Measurements from ENCODE around the gene ZNF628.

ZNF628 gene

GRCh38 chr19:55508120-55508519, 31.7 kb downstream of the ZNF628 start:
- Histone ChIP-seq H3K4me1 (peaks cover 0 to 13% (median 4%) of the 10 kb centered on the region in 4 donors), H3K9me3 (no peaks in the 10 kb centered on the region), H3K27ac (no peak overlapping the region), H3K36me3 (no peaks in the 10 kb centered on the region), H3K4me3 (no peak overlapping the region), H3K27me3 (peaks cover 0 to 18% of the 10 kb centered on the region in 2 donors)
- intact Hi-C loops (cut with DNase I; ENCODE audit: low total_unique reads), result no loop called here
- no peak for DNase-seq
- no peak for TF ChIP-seq CTCF (IDR thresholded peaks at IDR 0.05)

- intact Hi-C loops (cut with DNase I; ENCODE audit: low total_unique reads), result loop anchor here (2.0 to 5.0 kb wide), 2 partner anchors 90 to 105 kb away; partner anchors contain the start of gene ZNF784
- peak; percentile 90 to 94 for DNase-seq
- peak; percentile 80 to 94 for TF ChIP-seq CTCF (IDR thresholded peaks at IDR 0.05)
- H3K27ac ChIP-seq, result peak overlapping the region; percentile 66 to 73
- H3K4me3 ChIP-seq, result peak overlapping the region; percentile 34 to 55
- peaks cover 0 to 19% of the 10 kb centered on the region in 2 donors for H3K27me3 ChIP-seq
- peaks cover 0 to 10% (median 5%) of the 10 kb centered on the region in 4 donors for H3K4me1 ChIP-seq
- H3K36me3 ChIP-seq, result no peaks in the 10 kb centered on the region
- no peaks in the 10 kb centered on the region for H3K9me3 ChIP-seq
Observed at GRCh38 chr19:55516878-55517620, 40.6 kb downstream of the ZNF628 start.

GRCh38 chr19:55519451-55520311, 43.3 kb downstream of the ZNF628 start:
- Histone ChIP-seq H3K27ac (no peak overlapping the region), H3K9me3 (no peaks in the 10 kb centered on the region), H3K4me3 (no peak overlapping the region), H3K36me3 (no peaks in the 10 kb centered on the region), H3K27me3 (peaks cover 0 to 37% of the 10 kb centered on the region in 2 donors), H3K4me1 (peaks cover 0 to 10% (median 5%) of the 10 kb centered on the region in 4 donors)
- DNase-seq, result no peak
- intact Hi-C loops (cut with DNase I; ENCODE audit: low total_unique reads), result loop anchor here (5.0 kb wide), 1 partner anchor 103 kb away; the partner anchor contains the start of gene ZNF784
- TF ChIP-seq CTCF (IDR thresholded peaks at IDR 0.05), result no peak

- peaks cover 0 to 48% of the 10 kb centered on the region in 2 donors for H3K27me3 ChIP-seq
- no peak for DNase-seq
- intact Hi-C loops (cut with DNase I; ENCODE audit: low total_unique reads), result no loop called here
- no peak overlapping the region for H3K27ac ChIP-seq
- H3K9me3 ChIP-seq, result no peaks in the 10 kb centered on the region
- peaks cover 0 to 10% (median 5%) of the 10 kb centered on the region in 4 donors for H3K4me1 ChIP-seq
- no peak overlapping the region for H3K4me3 ChIP-seq
- H3K36me3 ChIP-seq, result no peaks in the 10 kb centered on the region
- no peak for TF ChIP-seq CTCF (IDR thresholded peaks at IDR 0.05)
Observed at GRCh38 chr19:55520691-55521292, 44.4 kb downstream of the ZNF628 start.

- Histone ChIP-seq H3K27me3 (peaks cover 0 to 73% of the 10 kb centered on the region in 2 donors), H3K4me3 (no peak overlapping the region), H3K27ac (no peak overlapping the region), H3K9me3 (no peaks in the 10 kb centered on the region), H3K36me3 (no peaks in the 10 kb centered on the region), H3K4me1 (peaks cover 0 to 3% (median 0%) of the 10 kb centered on the region in 4 donors)
- intact Hi-C loops (cut with DNase I; ENCODE audit: low total_unique reads), result no loop called here
- no peak for TF ChIP-seq CTCF (IDR thresholded peaks at IDR 0.05)
- no peak for DNase-seq
Observed at GRCh38 chr19:55525289-55526101, 49.1 kb downstream of the ZNF628 start.

Measured in tibial artery (tissue), 4 donors.